HCT116 (cell line): ENCODE results near the gene MAPRE2. TPM values are rescaled to one million over a fixed set of nuclear protein-coding genes. Genes with fewer than 3 reads are reported as not detected.

Experiments
- ATAC-seq: fragments of 200-7000 bp; cut with Tn5 transposase; 2 replicates; pipeline ENCODE4 v1.9.1; 2020; ENCODE audit warnings: mild to moderate bottlenecking, moderate library complexity
- BruUV-seq: library from RNA; stranded (reverse); fragments of 400-500 nt; replicated peaks from 2 replicates; lab custom pipeline; 2021; lab: Mats Ljungman, UMichigan
- CTCF ChIA-PET: fragments of 300-600 bp; sonication (Branson Sonifier 250); formaldehyde crosslinking; loops from one replicate; lab custom pipeline; 2021; ENCODE audit warnings: antibody characterized with exemption; lab: Charles Lee
- POLR2A ChIA-PET: fragments of 300-600, 350-600 bp; sonication (Branson Sonifier 250); formaldehyde crosslinking; loops from one replicate; lab custom pipeline; 2021; ENCODE audit warnings: antibody characterized with exemption; lab: Charles Lee
- RAD21 ChIA-PET, 2 experiments: fragments of 300-600 bp; sonication (Branson Sonifier 250); formaldehyde crosslinking; loops; one replicate each; lab custom pipeline; 2023; ENCODE audit warnings: low total read pairs in 2 of 2; ENCODE audit not compliant: uncharacterized antibody in 2 of 2, unreplicated experiment in 2 of 2, low non-redundant PET in 1 of 2; lab: Charles Lee
- DNase-seq: peaks from one replicate; pipeline ENCODE4 v3.0.0-alpha.2; 2010; ENCODE audit warnings: low read depth, low spot score
- H2AFZ ChIP-seq: fragments of 200-600 bp; shearing (Covaris generic), sonication (generic); 2 replicates; pipeline ENCODE4 v1.6.1; 2017; ENCODE audit warnings: low read depth, mixed run types, mixed read lengths, antibody characterized with exemption, low read length; ENCODE audit not compliant: poor library complexity, severe bottlenecking
- H3K27ac ChIP-seq: 2 replicates; pipeline ENCODE4 v1.5.1; 2012; ENCODE audit warnings: low read depth, low read length
- H3K27me3 ChIP-seq: fragments of 200-600 bp; sonication (generic); 2 replicates; pipeline ENCODE4 v1.6.1; 2016; ENCODE audit warnings: mixed run types, low read length, mixed read lengths; ENCODE audit not compliant: insufficient read depth
- H3K36me3 ChIP-seq, 2 experiments: fragments of 200-500 bp in 1 of 2; fragments of 200-600 bp in 1 of 2; sonication (Bioruptor generic) in 1 of 2; sonication (generic) in 1 of 2; 2 replicates each; pipeline versions ENCODE4 v1.5.1 to v1.6.1; 2014 to 2016; ENCODE audit warnings: low read length in 2 of 2, inconsistent platforms in 1 of 2, mixed read lengths in 1 of 2, mixed run types in 1 of 2; ENCODE audit not compliant: insufficient read depth in 2 of 2, control insufficient read depth in 1 of 2
- H3K4me1 ChIP-seq, 2 experiments: fragments of 200-600 bp in 1 of 2; sonication (generic) in 1 of 2; 2 replicates each; pipeline versions ENCODE4 v1.5.1 to v1.6.1; 2012 to 2017; ENCODE audit warnings: low read length in 2 of 2, inconsistent platforms in 1 of 2, mild to moderate bottlenecking in 1 of 2, mixed read lengths in 1 of 2, mixed run types in 1 of 2, moderate library complexity in 1 of 2; ENCODE audit not compliant: insufficient read depth in 2 of 2, control insufficient read depth in 1 of 2
- H3K4me2 ChIP-seq: fragments of 200-600 bp; sonication (generic); 2 replicates; pipeline ENCODE4 v1.6.1; 2017; ENCODE audit warnings: mixed run types, low read length, mixed read lengths
- H3K4me3 ChIP-seq, 2 experiments: fragments of 200-600 bp in 1 of 2; sonication (generic) in 1 of 2; replicated peaks in 1 of 2; 2 replicates each; pipeline ENCODE4 v1.5.1; 2011 to 2016; ENCODE audit warnings: low read length in 2 of 2, control low read depth in 1 of 2, low read depth in 1 of 2, mild to moderate bottlenecking in 1 of 2, mixed read lengths in 1 of 2, mixed run types in 1 of 2
- H3K79me2 ChIP-seq: fragments of 200-600 bp; sonication (generic); 2 replicates; pipeline ENCODE4 v1.6.1; 2017; ENCODE audit warnings: mild to moderate bottlenecking, mixed run types, low read length, moderate library complexity, mixed read lengths; ENCODE audit not compliant: insufficient read depth
- H3K9ac ChIP-seq: fragments of 200-600 bp; sonication (generic); 2 replicates; pipeline ENCODE4 v1.6.1; 2016; ENCODE audit warnings: low read length, mixed read lengths
- H3K9me2 ChIP-seq: fragments of 200-600 bp; sonication (generic), shearing (Covaris generic); 2 replicates; pipeline ENCODE4 v1.6.1; 2017; ENCODE audit warnings: mixed run types, mild to moderate bottlenecking, moderate library complexity; ENCODE audit not compliant: insufficient read depth
- H3K9me3 ChIP-seq, 2 experiments: fragments of 200-500 bp in 1 of 2; fragments of 200-600 bp in 1 of 2; sonication (Bioruptor generic) in 1 of 2; sonication (generic) in 1 of 2; 2 replicates each; pipeline ENCODE4 v1.6.1; 2014 to 2017; ENCODE audit warnings: low read length in 2 of 2, mixed read lengths in 2 of 2, inconsistent platforms in 1 of 2, low read depth in 1 of 2, mild to moderate bottlenecking in 1 of 2, mixed run types in 1 of 2, moderate library complexity in 1 of 2; ENCODE audit not compliant: control insufficient read depth in 1 of 2, insufficient read depth in 1 of 2
- H4K20me1 ChIP-seq: fragments of 200-600 bp; sonication (generic), shearing (Covaris generic); 2 replicates; pipeline ENCODE4 v1.6.1; 2017; ENCODE audit warnings: mixed run types, mild to moderate bottlenecking, moderate library complexity; ENCODE audit not compliant: insufficient read depth
- CBX3 ChIP-seq: IDR thresholded peaks from 2 replicates; pipeline ENCODE4 v1.6.1; 2012; ENCODE audit warnings: low read depth
- ELF1 ChIP-seq: IDR thresholded peaks from 2 replicates; pipeline ENCODE4 v1.6.1; 2012; ENCODE audit warnings: low read depth, borderline replicate concordance
- EZH2 ChIP-seq: fragments of 200-600 bp; sonication (generic); IDR thresholded peaks from 2 replicates; pipeline ENCODE4 v1.6.1; 2017; ENCODE audit warnings: antibody characterized with exemption, mixed run types
- FOSL1 ChIP-seq: IDR thresholded peaks from 2 replicates; pipeline ENCODE4 v1.6.1; 2012; ENCODE audit warnings: low read depth
- MAX ChIP-seq: IDR thresholded peaks from 2 replicates; pipeline ENCODE4 v1.6.1; 2012
- POLR2AphosphoS5 ChIP-seq: IDR thresholded peaks from 2 replicates; pipeline ENCODE4 v1.6.1; 2011; ENCODE audit warnings: mild to moderate bottlenecking, low read depth, low read length, moderate library complexity
- RAD21 ChIP-seq: IDR thresholded peaks from 2 replicates; pipeline ENCODE4 v1.6.1; 2012; ENCODE audit warnings: low read depth, mild to moderate bottlenecking
- REST ChIP-seq: IDR thresholded peaks from 2 replicates; pipeline ENCODE4 v1.6.1; 2012; ENCODE audit warnings: low read depth
- SIN3A ChIP-seq: IDR thresholded peaks from 2 replicates; pipeline ENCODE4 v1.6.1; 2012; ENCODE audit warnings: low read depth
- SP1 ChIP-seq: IDR thresholded peaks from 2 replicates; pipeline ENCODE4 v1.6.1; 2012; ENCODE audit warnings: low read depth
- SRF ChIP-seq: IDR thresholded peaks from 2 replicates; pipeline ENCODE4 v1.6.1; 2012; ENCODE audit warnings: low read depth
- TCF7L2 ChIP-seq: IDR thresholded peaks from 2 replicates; pipeline ENCODE4 v1.7.0; 2011; ENCODE audit warnings: borderline replicate concordance, inconsistent platforms; ENCODE audit not compliant: insufficient read depth, insufficient read length; ENCODE audit errors: extremely low read depth
- ZNF274 ChIP-seq: fragments of 200-500 bp; sonication (Bioruptor generic); IDR thresholded peaks from 2 replicates; pipeline ENCODE4 v1.6.1; 2014; ENCODE audit warnings: mild to moderate bottlenecking, low read depth, low read length, inconsistent platforms
- intact Hi-C: fragments of 100-400 bp; cut with micrococcal nuclease; formaldehyde crosslinking; loops from 2 replicates; pipeline ENCODE4 v1.10.0; 2022
- total RNA-seq: library from RNA; stranded (reverse); gene quantifications from one replicate; pipeline ENCODE4 v1.2.1, GENCODE V29; 2021; ENCODE audit not compliant: unreplicated experiment
- TF ChIP-seq, protein P1 (sequence below): IDR thresholded peaks from 2 replicates; pipeline ENCODE4 v1.6.1; 2012
- TF ChIP-seq, protein P2 (sequence below): IDR thresholded peaks from 2 replicates; pipeline ENCODE4 v1.6.1; 2011; ENCODE audit warnings: mild to moderate bottlenecking, low read length, moderate library complexity; ENCODE audit not compliant: insufficient replicate concordance; ENCODE audit errors: extremely low read depth

MAPRE2 gene
- total RNA-seq, 1 experiment from 2014 or later: 17.2 TPM

GRCh38 chr18:35050028-35050546 lies 8.9 kb downstream of the MAPRE2 start:
- no peak for DNase-seq
- Histone ChIP-seq H3K4me3 (no peak overlapping the region), H3K4me2 (no peak overlapping the region), H3K36me3 (no peaks in the 10 kb centered on the region), H4K20me1 (no peaks in the 10 kb centered on the region), H3K4me1 (no peaks in the 10 kb centered on the region), H3K79me2 (0 out of 2 replicates have a peak, but pooled peaks cover 3% of the 10 kb centered on the region), H3K27me3 (no peaks in the 10 kb centered on the region), H3K9me2 (no peaks in the 10 kb centered on the region), H2AFZ (no peak overlapping the region), H3K9ac (no peak overlapping the region), H3K9me3 (no peaks in the 10 kb centered on the region), H3K27ac (no peak overlapping the region)
- intact Hi-C loops: no loop called here
- POLR2A ChIA-PET: no interaction called here
- RAD21 ChIA-PET: no interaction called here
- no TSS peak for BruUV-seq
- no peak for ATAC-seq
- TF ChIP-seq SIN3A (no peak), SRF (no peak), EZH2 (no peak), POLR2AphosphoS5 (no peak), RAD21 (no peak), TCF7L2 (no peak), FOSL1 (no peak), REST (no peak), SP1 (no peak), CBX3 (no peak), ZNF274 (no peak), ELF1 (no peak), MAX (no peak)
- TF ChIP-seq, protein P1, sequence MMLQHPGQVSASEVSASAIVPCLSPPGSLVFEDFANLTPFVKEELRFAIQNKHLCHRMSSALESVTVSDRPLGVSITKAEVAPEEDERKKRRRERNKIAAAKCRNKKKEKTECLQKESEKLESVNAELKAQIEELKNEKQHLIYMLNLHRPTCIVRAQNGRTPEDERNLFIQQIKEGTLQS: no peak
- TF ChIP-seq, protein P2, sequence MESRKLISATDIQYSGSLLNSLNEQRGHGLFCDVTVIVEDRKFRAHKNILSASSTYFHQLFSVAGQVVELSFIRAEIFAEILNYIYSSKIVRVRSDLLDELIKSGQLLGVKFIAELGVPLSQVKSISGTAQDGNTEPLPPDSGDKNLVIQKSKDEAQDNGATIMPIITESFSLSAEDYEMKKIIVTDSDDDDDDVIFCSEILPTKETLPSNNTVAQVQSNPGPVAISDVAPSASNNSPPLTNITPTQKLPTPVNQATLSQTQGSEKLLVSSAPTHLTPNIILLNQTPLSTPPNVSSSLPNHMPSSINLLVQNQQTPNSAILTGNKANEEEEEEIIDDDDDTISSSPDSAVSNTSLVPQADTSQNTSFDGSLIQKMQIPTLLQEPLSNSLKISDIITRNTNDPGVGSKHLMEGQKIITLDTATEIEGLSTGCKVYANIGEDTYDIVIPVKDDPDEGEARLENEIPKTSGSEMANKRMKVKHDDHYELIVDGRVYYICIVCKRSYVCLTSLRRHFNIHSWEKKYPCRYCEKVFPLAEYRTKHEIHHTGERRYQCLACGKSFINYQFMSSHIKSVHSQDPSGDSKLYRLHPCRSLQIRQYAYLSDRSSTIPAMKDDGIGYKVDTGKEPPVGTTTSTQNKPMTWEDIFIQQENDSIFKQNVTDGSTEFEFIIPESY: no peak
- CTCF ChIA-PET: no interaction called here
